CD8-positive, alpha-beta memory T cell (primary cell): ENCODE measurements around the gene CREM. TPM values are rescaled to one million over a fixed set of nuclear protein-coding genes. Genes with fewer than 3 reads are reported as not detected.

ENCODE experiments used
- CTCF ChIA-PET: fragments of 350-600 bp; sonication (Branson Sonifier 250); formaldehyde crosslinking; loops from one replicate; lab custom pipeline; 2021; ENCODE audit warnings: antibody characterized with exemption; lab: Charles Lee
- POLR2A ChIA-PET: fragments of 350-600 bp; sonication (Branson Sonifier 250); formaldehyde crosslinking; loops from one replicate; lab custom pipeline; 2021; ENCODE audit warnings: antibody characterized with exemption; lab: Charles Lee
- DNase-seq, 5 donors: peaks; one replicate each; pipeline versions ENCODE4 v3.0.0 to v3.0.0-alpha.2; 2020 to 2022; ENCODE audit warnings: mixed read lengths in 1 of 5
- H3K27ac ChIP-seq: one replicate; pipeline ENCODE4 v1.7.0; 2013; ENCODE audit warnings: low read depth, mild to moderate bottlenecking, low read length, moderate library complexity
- H3K27me3 ChIP-seq: 2 replicates; pipeline ENCODE4 v1.7.0; 2013; ENCODE audit warnings: low read length, mild to moderate bottlenecking; ENCODE audit not compliant: insufficient read depth, poor library complexity, severe bottlenecking
- H3K36me3 ChIP-seq: 2 replicates; pipeline ENCODE4 v1.7.0; 2013; ENCODE audit warnings: mild to moderate bottlenecking, low read length, moderate library complexity; ENCODE audit not compliant: insufficient read depth
- H3K4me1 ChIP-seq: 2 replicates; pipeline ENCODE4 v1.7.0; 2013; ENCODE audit warnings: mild to moderate bottlenecking, low read length, moderate library complexity; ENCODE audit not compliant: insufficient read depth
- H3K4me3 ChIP-seq: 2 replicates; pipeline ENCODE4 v1.7.0; 2013; ENCODE audit warnings: mild to moderate bottlenecking, low read length
- H3K9me3 ChIP-seq: 2 replicates; pipeline ENCODE4 v1.7.0; 2013; ENCODE audit warnings: mild to moderate bottlenecking, low read length
- H3K27ac Mint-ChIP-seq, 8 donors: one replicate each; pipeline ENCODE4 v1.8.0; 2020 to 2021; ENCODE audit warnings: mixed read lengths in 8 of 8, mild to moderate bottlenecking in 6 of 8, inconsistent platforms in 3 of 8, moderate library complexity in 3 of 8
- H3K27me3 Mint-ChIP-seq, 2 donors: one replicate each; pipeline ENCODE4 v1.8.0; 2020 to 2021; ENCODE audit warnings: mixed read lengths in 2 of 2, mild to moderate bottlenecking in 1 of 2, moderate library complexity in 1 of 2
- H3K36me3 Mint-ChIP-seq, 3 donors: one replicate each; pipeline ENCODE4 v1.8.0; 2020 to 2021; ENCODE audit warnings: mixed read lengths in 3 of 3, inconsistent platforms in 1 of 3, mild to moderate bottlenecking in 1 of 3
- H3K4me1 Mint-ChIP-seq, 3 donors: one replicate each; pipeline ENCODE4 v1.8.0; 2020 to 2021; ENCODE audit warnings: mixed read lengths in 3 of 3, inconsistent platforms in 1 of 3, mild to moderate bottlenecking in 1 of 3
- H3K4me3 Mint-ChIP-seq, 7 donors: one replicate each; pipeline ENCODE4 v1.8.0; 2020 to 2021; ENCODE audit warnings: mixed read lengths in 7 of 7, mild to moderate bottlenecking in 6 of 7, moderate library complexity in 4 of 7, inconsistent platforms in 2 of 7
- H3K9me3 Mint-ChIP-seq, 5 donors: one replicate each; pipeline ENCODE4 v1.8.0; 2020 to 2022; ENCODE audit warnings: mixed read lengths in 5 of 5, mild to moderate bottlenecking in 3 of 5, moderate library complexity in 2 of 5, inconsistent platforms in 1 of 5
- polyA plus RNA-seq: library from polyadenylated mRNA; unstranded; fragments of 300-500 nt; fragmentation: Illumina TruSeq; gene quantifications from one replicate; pipeline ENCODE4 v1.2.3, GENCODE V29; 2021
- total RNA-seq, 2 experiments: library from RNA; stranded (reverse); gene quantifications; one replicate each; pipeline ENCODE4 v1.2.3, GENCODE V29; 2021

The CREM gene
- total and polyA plus RNA-seq, 3 experiments from 2014 or later, result 29.4 to 134 (median 132) TPM

DNA sequence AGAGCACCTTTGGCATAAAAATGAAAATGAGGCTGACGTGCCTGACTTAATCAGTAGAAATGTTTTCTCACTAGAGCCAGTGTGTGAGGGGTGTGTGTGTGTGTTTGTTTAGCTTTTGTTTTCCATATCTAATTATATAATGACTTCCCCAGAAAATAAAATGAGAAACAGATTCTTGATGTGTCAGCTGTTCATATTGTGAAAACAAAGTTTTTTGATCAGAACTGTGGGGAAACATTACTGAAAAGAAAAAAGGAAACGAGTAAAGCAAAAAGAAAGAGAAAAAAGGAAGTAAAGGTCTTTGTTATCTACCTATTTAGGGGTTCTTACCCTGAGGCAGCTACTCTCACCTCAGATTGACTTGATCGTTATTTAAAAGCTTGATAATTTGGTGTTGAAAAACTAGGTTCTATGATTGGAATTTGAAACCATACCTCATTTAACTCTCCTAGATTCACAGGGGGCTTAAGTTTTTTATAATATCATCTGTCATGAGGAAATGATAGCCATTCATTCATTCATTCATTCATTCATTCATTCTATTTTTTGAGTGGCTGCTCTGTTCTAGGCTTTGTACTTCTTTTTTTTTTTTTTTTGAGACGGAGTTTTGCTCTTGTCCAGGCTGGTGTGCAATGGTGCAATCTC lies 58.0 kb downstream of the CREM start:
- H3K27me3 Mint-ChIP-seq, result no peaks in the 10 kb centered on the region
- H3K36me3 Mint-ChIP-seq, result peaks cover 0 to 3% (median 0%) of the 10 kb centered on the region in 3 donors
- Histone ChIP-seq H3K27me3 (no peaks in the 10 kb centered on the region), H3K27ac (no peak overlapping the region), H3K4me1 (no peaks in the 10 kb centered on the region), H3K4me3 (no peak overlapping the region), H3K36me3 (no peaks in the 10 kb centered on the region), H3K9me3 (no peaks in the 10 kb centered on the region)
- H3K4me3 Mint-ChIP-seq, result no peak overlapping the region
- H3K27ac Mint-ChIP-seq, result peak overlapping the region in 3 of 8 donors; percentile 44 to 73 (median 62)
- H3K9me3 Mint-ChIP-seq, result no peaks in the 10 kb centered on the region
- H3K4me1 Mint-ChIP-seq, result no peaks in the 10 kb centered on the region
- DNase-seq, result no peak
- POLR2A ChIA-PET, result interaction anchor here (0.6 kb wide), 1 partner anchor 40 kb away, joined by 3 read pairs; no protein-coding TSS in a partner anchor
- CTCF ChIA-PET, result interaction anchor here (0.9 to 1.7 kb wide), 2 partner anchors 11 to 36 kb away, joined by 3 to 7 read pairs; no protein-coding TSS in a partner anchor

DNA sequence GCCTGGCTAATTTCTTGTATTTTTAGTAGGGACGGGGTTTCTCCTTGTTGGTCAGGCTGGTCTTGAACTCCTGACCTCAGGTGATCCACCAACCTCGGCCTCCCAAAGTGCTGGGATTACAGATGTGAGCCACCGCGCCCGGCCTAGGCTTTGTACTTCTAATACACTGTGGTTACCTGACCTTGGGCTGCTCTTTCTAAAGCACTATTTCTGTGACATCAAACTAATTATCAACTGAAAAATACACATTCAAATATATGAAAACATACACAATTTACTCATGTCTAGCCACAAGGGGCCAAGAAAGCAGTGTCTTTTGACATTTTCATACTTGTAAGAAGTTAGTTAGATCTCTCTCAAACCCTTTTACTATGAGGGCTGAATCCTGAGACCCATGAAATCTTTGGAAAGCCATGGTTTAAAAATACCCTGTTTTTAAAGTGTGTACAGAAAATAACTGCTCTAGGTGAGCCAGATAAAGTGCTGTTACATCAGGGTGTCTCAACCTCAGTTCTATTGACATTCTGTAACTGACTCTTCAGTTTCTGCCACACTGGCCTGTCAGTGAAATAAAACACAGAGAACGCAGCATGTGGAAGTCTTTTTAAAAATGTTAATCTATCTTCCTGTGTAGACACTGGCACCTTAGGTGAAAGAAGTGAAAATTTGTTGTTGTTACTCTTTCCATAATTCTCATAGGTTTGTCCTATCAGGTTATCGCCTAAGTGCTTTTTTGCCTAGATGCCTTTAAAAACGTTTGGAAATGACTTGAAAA lies 58.8 kb downstream of the CREM start:
- Histone ChIP-seq H3K27ac (no peak overlapping the region), H3K4me3 (no peak overlapping the region), H3K36me3 (no peaks in the 10 kb centered on the region), H3K4me1 (no peaks in the 10 kb centered on the region), H3K9me3 (no peaks in the 10 kb centered on the region), H3K27me3 (no peaks in the 10 kb centered on the region)
- no peaks in the 10 kb centered on the region for H3K9me3 Mint-ChIP-seq
- H3K27ac Mint-ChIP-seq, result peak overlapping the region in 4 of 8 donors; percentile 7 to 62 (median 49)
- no peaks in the 10 kb centered on the region for H3K4me1 Mint-ChIP-seq
- CTCF ChIA-PET, result interaction anchor here (0.9 to 1.4 kb wide), 2 partner anchors 10 to 35 kb away, joined by 3 to 5 read pairs; no protein-coding TSS in a partner anchor
- H3K36me3 Mint-ChIP-seq, result peaks cover 0 to 3% (median 0%) of the 10 kb centered on the region in 3 donors
- no peaks in the 10 kb centered on the region for H3K27me3 Mint-ChIP-seq
- DNase-seq, result no peak
- POLR2A ChIA-PET, result interaction anchor here (0.6 kb wide), 1 partner anchor 39 kb away, joined by 3 read pairs; no protein-coding TSS in a partner anchor
- no peak overlapping the region for H3K4me3 Mint-ChIP-seq

DNA sequence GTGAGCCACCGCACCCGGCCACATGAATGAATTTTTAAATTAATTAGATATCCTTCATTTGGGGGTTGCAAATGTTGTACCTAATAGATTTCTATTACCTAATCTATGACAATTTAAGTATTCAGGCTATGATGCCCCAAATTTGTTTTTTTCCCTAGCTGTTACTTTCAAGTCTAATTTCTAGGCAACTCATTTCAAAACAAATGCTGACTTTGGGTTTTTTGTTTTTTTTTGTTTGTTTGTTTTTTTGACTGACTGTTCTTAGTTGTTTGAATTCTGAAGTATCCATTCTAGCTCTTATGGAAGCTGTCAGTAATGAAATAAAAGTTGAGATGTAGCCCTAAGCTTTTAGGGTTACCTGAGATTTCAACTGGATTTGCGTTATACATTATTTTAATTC lies 62.3 kb downstream of the CREM start:
- Histone ChIP-seq H3K4me3 (no peak overlapping the region), H3K4me1 (no peaks in the 10 kb centered on the region), H3K27ac (no peak overlapping the region), H3K36me3 (no peaks in the 10 kb centered on the region), H3K9me3 (no peaks in the 10 kb centered on the region), H3K27me3 (no peaks in the 10 kb centered on the region)
- peaks cover 0 to 3% (median 3%) of the 10 kb centered on the region in 3 donors for H3K36me3 Mint-ChIP-seq
- H3K9me3 Mint-ChIP-seq, result no peaks in the 10 kb centered on the region
- ChIA-PET POLR2A (no interaction called here), CTCF (no interaction called here)
- H3K4me3 Mint-ChIP-seq, result no peak overlapping the region
- no peaks in the 10 kb centered on the region for H3K27me3 Mint-ChIP-seq
- DNase-seq, result no peak
- H3K27ac Mint-ChIP-seq, result no peak overlapping the region
- no peaks in the 10 kb centered on the region for H3K4me1 Mint-ChIP-seq

GRCh38 chr10:35191523-35191922 lies 64.9 kb downstream of the CREM start:
- CTCF ChIA-PET, result interaction anchor here (0.9 to 1.4 kb wide), 3 partner anchors 68 to 75 kb away, joined by 3 to 5 read pairs (median 3); no protein-coding TSS in a partner anchor
- H3K27me3 Mint-ChIP-seq, result no peaks in the 10 kb centered on the region

DNA sequence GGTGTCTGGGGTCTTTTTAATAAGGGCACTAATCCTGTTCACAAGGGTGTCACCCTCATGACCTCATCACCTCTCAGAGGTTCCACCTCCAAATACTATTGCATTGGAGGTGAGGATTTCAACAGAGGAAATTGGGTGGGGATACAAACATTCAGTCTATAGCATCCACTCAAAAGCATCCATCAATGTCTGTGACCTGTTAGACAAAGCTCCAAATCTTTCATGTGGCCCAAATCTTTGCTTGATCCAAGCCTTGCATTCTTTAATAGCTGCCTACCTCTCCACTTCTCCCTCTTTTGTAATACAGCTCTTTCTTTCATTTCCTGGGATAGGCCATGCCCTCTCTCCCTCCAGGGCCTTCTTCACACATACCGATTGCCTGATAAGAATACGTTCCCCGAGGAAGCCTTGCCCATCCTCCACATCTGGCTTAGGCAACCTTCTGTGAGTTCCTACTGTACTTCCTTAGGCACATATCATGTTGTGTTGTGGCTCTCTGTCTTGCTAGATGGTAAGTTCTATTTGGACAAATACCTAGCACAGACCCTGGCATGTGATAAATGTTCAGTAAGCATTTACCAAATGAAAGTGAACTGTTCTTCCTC lies 66.1 kb downstream of the CREM start:
- Mint-ChIP-seq H3K27me3 (no peaks in the 10 kb centered on the region), H3K9me3 (no peaks in the 10 kb centered on the region), H3K27ac (peak overlapping the region in 6 of 8 donors; percentile 25 to 91 (median 84)), H3K4me3 (no peak overlapping the region), H3K36me3 (peaks cover 3 to 11% (median 3%) of the 10 kb centered on the region in 3 donors), H3K4me1 (peaks cover 17 to 28% (median 19%) of the 10 kb centered on the region in 3 donors)
- CTCF ChIA-PET, result interaction anchor here (0.8 to 6.1 kb wide), 3 partner anchors 9 to 70 kb away, joined by 3 to 75 read pairs (median 5); partner anchors contain the start of gene CREM
- Histone ChIP-seq H3K4me3 (no peak overlapping the region), H3K36me3 (no peaks in the 10 kb centered on the region), H3K27me3 (no peaks in the 10 kb centered on the region), H3K4me1 (peaks cover 16% of the 10 kb centered on the region), H3K27ac (no peak overlapping the region), H3K9me3 (no peaks in the 10 kb centered on the region)
- POLR2A ChIA-PET, result no interaction called here
- no peak for DNase-seq

More at GRCh38 chr10:35191523-35191922, 64.9 kb downstream of the CREM start:
- peaks cover 15 to 25% (median 18%) of the 10 kb centered on the region in 3 donors for H3K4me1 Mint-ChIP-seq
- H3K9me3 Mint-ChIP-seq, result no peaks in the 10 kb centered on the region
- POLR2A ChIA-PET, result no interaction called here
- Histone ChIP-seq H3K36me3 (no peaks in the 10 kb centered on the region), H3K4me1 (peaks cover 10% of the 10 kb centered on the region), H3K27ac (no peak overlapping the region), H3K4me3 (no peak overlapping the region), H3K9me3 (no peaks in the 10 kb centered on the region), H3K27me3 (no peaks in the 10 kb centered on the region)
- no peak overlapping the region for H3K4me3 Mint-ChIP-seq
- H3K36me3 Mint-ChIP-seq, result peaks cover 3 to 10% (median 3%) of the 10 kb centered on the region in 3 donors
- no peak for DNase-seq
- H3K27ac Mint-ChIP-seq, result peak overlapping the region in 6 of 8 donors; percentile 10 to 91 (median 64)

DNA sequence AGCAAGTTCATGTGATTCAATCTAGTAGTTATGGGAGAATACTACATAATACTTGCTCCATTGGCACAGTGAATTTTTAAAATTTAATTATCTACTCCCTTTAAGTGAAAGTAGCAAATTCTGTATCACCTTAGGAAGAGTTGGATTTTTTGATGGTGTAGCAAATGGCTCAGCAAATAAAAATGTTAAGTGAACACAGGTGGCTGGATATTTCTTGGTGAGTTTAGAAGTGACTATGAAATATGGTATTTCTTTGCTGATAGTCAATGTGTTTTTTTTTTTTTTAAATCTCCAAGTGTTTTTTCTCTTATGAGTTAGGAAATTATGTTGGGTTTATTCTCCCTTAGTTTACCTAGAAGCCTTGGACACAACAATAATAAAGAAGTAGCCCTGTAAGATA lies 67.8 kb downstream of the CREM start:
- no peaks in the 10 kb centered on the region for H3K9me3 Mint-ChIP-seq
- H3K4me3 Mint-ChIP-seq, result peak overlapping the region in 1 of 7 donors; percentile 8
- no peaks in the 10 kb centered on the region for H3K27me3 Mint-ChIP-seq
- H3K36me3 ChIP-seq, result no peaks in the 10 kb centered on the region
- peaks cover 3 to 15% (median 3%) of the 10 kb centered on the region in 3 donors for H3K36me3 Mint-ChIP-seq
- H3K4me1 Mint-ChIP-seq, result peaks cover 17 to 34% (median 19%) of the 10 kb centered on the region in 3 donors
- peaks cover 16% of the 10 kb centered on the region for H3K4me1 ChIP-seq
- H3K27ac ChIP-seq, result peak overlapping the region; percentile 94
- ChIA-PET CTCF (interaction anchor here (1.6 to 6.1 kb wide), 6 partner anchors 10 to 72 kb away, joined by 4 to 75 read pairs (median 38); partner anchors contain the start of gene CREM), POLR2A (interaction anchor here (0.7 to 2.4 kb wide), 2 partner anchors 45 to 65 kb away, joined by 4 to 113 read pairs; partner anchors contain the start of gene CREM)
- no peak for DNase-seq
- peak overlapping the region; percentile 93 to 100 (median 98) for H3K27ac Mint-ChIP-seq
- H3K4me3 ChIP-seq, result no peak overlapping the region
- no peaks in the 10 kb centered on the region for H3K27me3 ChIP-seq
- no peaks in the 10 kb centered on the region for H3K9me3 ChIP-seq

GRCh38 chr10:35194906-35195305 lies 68.3 kb downstream of the CREM start:
- H3K4me3 ChIP-seq, result peak overlapping the region; percentile 62
- Mint-ChIP-seq H3K9me3 (no peaks in the 10 kb centered on the region), H3K36me3 (peaks cover 3 to 15% (median 3%) of the 10 kb centered on the region in 3 donors), H3K27ac (peak overlapping the region; percentile 93 to 100 (median 98)), H3K4me3 (peak overlapping the region; percentile 79 to 91 (median 84)), H3K27me3 (no peaks in the 10 kb centered on the region), H3K4me1 (peaks cover 17 to 34% (median 19%) of the 10 kb centered on the region in 3 donors)
- H3K27ac ChIP-seq, result peak overlapping the region; percentile 94
- no peaks in the 10 kb centered on the region for H3K36me3 ChIP-seq
- peak; percentile 10 to 78 (median 69) for DNase-seq
- CTCF ChIA-PET, result interaction anchor here (1.0 to 6.1 kb wide), 17 partner anchors 9 to 368 kb away, joined by 3 to 75 read pairs (median 9); partner anchors contain the start of genes CREM and CUL2
- POLR2A ChIA-PET, result interaction anchor here (1.7 to 2.4 kb wide), 2 partner anchors 66 to 105 kb away, joined by 11 to 113 read pairs; partner anchors contain the start of genes CREM and CUL2
- H3K9me3 ChIP-seq, result no peaks in the 10 kb centered on the region
- peaks cover 16% of the 10 kb centered on the region for H3K4me1 ChIP-seq
- no peaks in the 10 kb centered on the region for H3K27me3 ChIP-seq
